Measurements from ENCODE around the gene CDK4.

The CDK4 gene

GRCh38 chr12:57743769-57744168 lies 8.3 kb downstream of the CDK4 start:
- no peak for DNase-seq (ENCODE audit: low read depth, low spot score)
- H3K9me3 ChIP-seq (ENCODE audit: insufficient read depth, low read length): no peaks in the 10 kb centered on the region
- TF ChIP-seq SUZ12 (IDR thresholded peaks at IDR 0.05; ENCODE audit: extremely low read depth, insufficient read depth, insufficient read length) (no peak), ZNF274 (IDR thresholded peaks at IDR 0.05; ENCODE audit: low read depth, low read length) (no peak), YY1 (IDR thresholded peaks at IDR 0.05; ENCODE audit: insufficient read depth, insufficient read length) (no peak)
- H3K4me3 ChIP-seq (ENCODE audit: insufficient read length, low read depth): no peak overlapping the region
- peaks cover 3% of the 10 kb centered on the region for H3K4me1 ChIP-seq (ENCODE audit: insufficient read depth, insufficient read length)
- peaks cover 31% of the 10 kb centered on the region for H3K27me3 ChIP-seq (ENCODE audit: insufficient read depth, insufficient read length)
- peaks cover 29% of the 10 kb centered on the region for H3K36me3 ChIP-seq (ENCODE audit: insufficient read depth, insufficient read length, low read length)
- no peak overlapping the region for H3K9ac ChIP-seq (ENCODE audit: insufficient read length, low read depth)

- H3K4me1 ChIP-seq (ENCODE audit: insufficient read depth, insufficient read length): peaks cover 5% of the 10 kb centered on the region
- DNase-seq (ENCODE audit: low read depth, low spot score): no peak
- H3K27me3 ChIP-seq (ENCODE audit: insufficient read depth, insufficient read length): peaks cover 46% of the 10 kb centered on the region
- no peak overlapping the region for H3K4me3 ChIP-seq (ENCODE audit: insufficient read length, low read depth)
- H3K9me3 ChIP-seq (ENCODE audit: insufficient read depth, low read length): no peaks in the 10 kb centered on the region
- peaks cover 14% of the 10 kb centered on the region for H3K36me3 ChIP-seq (ENCODE audit: insufficient read depth, insufficient read length, low read length)
- TF ChIP-seq SUZ12 (IDR thresholded peaks at IDR 0.05; ENCODE audit: extremely low read depth, insufficient read depth, insufficient read length) (no peak), ZNF274 (IDR thresholded peaks at IDR 0.05; ENCODE audit: low read depth, low read length) (no peak), YY1 (IDR thresholded peaks at IDR 0.05; ENCODE audit: insufficient read depth, insufficient read length) (no peak)
- no peak overlapping the region for H3K9ac ChIP-seq (ENCODE audit: insufficient read length, low read depth)
Measured at GRCh38 chr12:57741844-57742738, 10.0 kb downstream of the CDK4 start.

- peaks cover 53% of the 10 kb centered on the region for H3K27me3 ChIP-seq (ENCODE audit: insufficient read depth, insufficient read length)
- no peak overlapping the region for H3K9ac ChIP-seq (ENCODE audit: insufficient read length, low read depth)
Measured at GRCh38 chr12:57741413-57741789, 10.7 kb downstream of the CDK4 start.

GRCh38 chr12:57740656-57741412 lies 11.3 kb downstream of the CDK4 start:
- peaks cover 59% of the 10 kb centered on the region for H3K27me3 ChIP-seq (ENCODE audit: insufficient read depth, insufficient read length)
- no peak overlapping the region for H3K4me3 ChIP-seq (ENCODE audit: insufficient read length, low read depth)
- H3K9me3 ChIP-seq (ENCODE audit: insufficient read depth, low read length): no peaks in the 10 kb centered on the region
- no peak overlapping the region for H3K9ac ChIP-seq (ENCODE audit: insufficient read length, low read depth)
- H3K36me3 ChIP-seq (ENCODE audit: insufficient read depth, insufficient read length, low read length): peaks cover 1% of the 10 kb centered on the region
- no peak for TF ChIP-seq YY1 (IDR thresholded peaks at IDR 0.05; ENCODE audit: insufficient read depth, insufficient read length)
- no peak for TF ChIP-seq SUZ12 (IDR thresholded peaks at IDR 0.05; ENCODE audit: extremely low read depth, insufficient read depth, insufficient read length)
- no peak for TF ChIP-seq ZNF274 (IDR thresholded peaks at IDR 0.05; ENCODE audit: low read depth, low read length)
- peaks cover 6% of the 10 kb centered on the region for H3K4me1 ChIP-seq (ENCODE audit: insufficient read depth, insufficient read length)
- DNase-seq (ENCODE audit: low read depth, low spot score): no peak

More at GRCh38 chr12:57741413-57741789, 10.7 kb downstream of the CDK4 start:
- DNase-seq (ENCODE audit: low read depth, low spot score): no peak
- Histone ChIP-seq H3K9me3 (ENCODE audit: insufficient read depth, low read length) (no peaks in the 10 kb centered on the region), H3K4me3 (ENCODE audit: insufficient read length, low read depth) (no peak overlapping the region), H3K4me1 (ENCODE audit: insufficient read depth, insufficient read length) (peaks cover 6% of the 10 kb centered on the region), H3K36me3 (ENCODE audit: insufficient read depth, insufficient read length, low read length) (peaks cover 7% of the 10 kb centered on the region)
- TF ChIP-seq SUZ12 (IDR thresholded peaks at IDR 0.05; ENCODE audit: extremely low read depth, insufficient read depth, insufficient read length) (no peak), YY1 (IDR thresholded peaks at IDR 0.05; ENCODE audit: insufficient read depth, insufficient read length) (no peak), ZNF274 (IDR thresholded peaks at IDR 0.05; ENCODE audit: low read depth, low read length) (no peak)

GRCh38 chr12:57739914-57740538 lies 12.1 kb downstream of the CDK4 start:
- peaks cover 6% of the 10 kb centered on the region for H3K4me1 ChIP-seq (ENCODE audit: insufficient read depth, insufficient read length)
- H3K36me3 ChIP-seq (ENCODE audit: insufficient read depth, insufficient read length, low read length): no peaks in the 10 kb centered on the region
- H3K27me3 ChIP-seq (ENCODE audit: insufficient read depth, insufficient read length): peaks cover 67% of the 10 kb centered on the region
- no peak for TF ChIP-seq YY1 (IDR thresholded peaks at IDR 0.05; ENCODE audit: insufficient read depth, insufficient read length)
- no peak for TF ChIP-seq SUZ12 (IDR thresholded peaks at IDR 0.05; ENCODE audit: extremely low read depth, insufficient read depth, insufficient read length)
- no peak for TF ChIP-seq ZNF274 (IDR thresholded peaks at IDR 0.05; ENCODE audit: low read depth, low read length)
- H3K4me3 ChIP-seq (ENCODE audit: insufficient read length, low read depth): no peak overlapping the region
- no peak overlapping the region for H3K9ac ChIP-seq (ENCODE audit: insufficient read length, low read depth)
- DNase-seq (ENCODE audit: low read depth, low spot score): no peak
- H3K9me3 ChIP-seq (ENCODE audit: insufficient read depth, low read length): no peaks in the 10 kb centered on the region

GRCh38 chr12:57739387-57739786 lies 12.7 kb downstream of the CDK4 start:
- Histone ChIP-seq H3K4me3 (ENCODE audit: insufficient read length, low read depth) (no peak overlapping the region), H3K9ac (ENCODE audit: insufficient read length, low read depth) (no peak overlapping the region), H3K27me3 (ENCODE audit: insufficient read depth, insufficient read length) (peaks cover 73% of the 10 kb centered on the region)

More at GRCh38 chr12:57739387-57739786, 12.7 kb downstream of the CDK4 start:
- DNase-seq (ENCODE audit: low read depth, low spot score): no peak
- TF ChIP-seq ZNF274 (IDR thresholded peaks at IDR 0.05; ENCODE audit: low read depth, low read length): no peak
- no peak for TF ChIP-seq SUZ12 (IDR thresholded peaks at IDR 0.05; ENCODE audit: extremely low read depth, insufficient read depth, insufficient read length)
- TF ChIP-seq YY1 (IDR thresholded peaks at IDR 0.05; ENCODE audit: insufficient read depth, insufficient read length): no peak
- no peaks in the 10 kb centered on the region for H3K36me3 ChIP-seq (ENCODE audit: insufficient read depth, insufficient read length, low read length)
- H3K9me3 ChIP-seq (ENCODE audit: insufficient read depth, low read length): no peaks in the 10 kb centered on the region
- H3K4me1 ChIP-seq (ENCODE audit: insufficient read depth, insufficient read length): peaks cover 6% of the 10 kb centered on the region
